Measurements from ENCODE around the gene MTRF1L. TPM values are rescaled to one million over a fixed set of nuclear protein-coding genes. Genes with fewer than 3 reads are reported as not detected.

The MTRF1L gene
- total RNA-seq, 1 donor: 6.2 TPM

Small RNAs within 50 kb of the gene (small RNA-seq; reads per million reads assigned to genes)
- not detected for gene AL080276.1

Other genes starting within 250 kb of the MTRF1L start
- 3.2 TPM for gene FBXO5, start 19.7 kb downstream of the MTRF1L start, total RNA-seq
- under 0.01 TPM for gene RGS17, start 128.6 kb upstream of the MTRF1L start, total RNA-seq